Stimulated activated CD4-positive, alpha-beta T cell treated with anti-CD3 and anti-CD28 coated beads, Interleukin-4, amount 100 ng/mL, for 24 hours (primary cell): Measurements from ENCODE around the gene ARHGAP31.

Source experiments
- DNase-seq: peaks from one replicate; pipeline ENCODE4 v3.0.0-alpha.2; 2020

Gene ARHGAP31

DNA sequence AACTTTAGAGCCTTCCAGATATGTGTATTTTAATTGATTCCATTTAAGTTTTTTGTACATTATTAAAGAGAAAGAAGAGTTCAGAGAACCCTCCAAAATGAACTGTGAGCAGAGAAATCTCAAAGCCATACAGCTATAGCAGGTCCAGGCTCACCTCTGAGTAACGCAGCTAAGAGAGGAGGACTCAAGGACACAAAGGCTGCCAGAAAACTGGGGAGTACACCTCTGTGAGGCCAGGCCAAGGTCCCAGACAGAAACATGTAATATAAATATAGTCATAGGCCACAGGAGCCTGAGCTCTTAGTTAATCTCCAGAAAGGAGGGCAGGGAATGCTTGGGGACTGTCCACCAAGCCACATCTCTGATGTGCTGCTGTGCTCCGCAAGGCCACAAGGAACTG, 102.7 kb downstream of the ARHGAP31 start:
- DNase-seq, result no peak

DNA sequence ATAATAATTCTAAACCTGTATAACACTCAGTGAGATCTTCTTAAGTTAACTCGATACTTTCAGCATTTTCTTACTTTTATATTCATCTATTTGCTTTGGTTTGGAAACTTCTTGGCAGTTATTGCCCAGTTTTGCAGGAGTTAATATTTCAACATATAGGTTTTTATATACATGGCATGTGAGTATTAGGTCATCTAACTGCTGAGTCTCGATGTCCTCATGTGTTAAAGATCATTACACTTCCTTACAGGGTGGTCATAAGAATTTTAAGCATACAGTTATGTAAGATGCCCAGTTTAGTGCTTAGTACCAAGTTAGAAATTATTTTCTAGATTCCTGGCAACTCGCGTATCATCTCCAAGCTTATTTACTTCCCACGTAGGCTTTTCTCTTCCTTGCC, 106.3 kb downstream of the ARHGAP31 start:
- DNase-seq, result no peak

DNA sequence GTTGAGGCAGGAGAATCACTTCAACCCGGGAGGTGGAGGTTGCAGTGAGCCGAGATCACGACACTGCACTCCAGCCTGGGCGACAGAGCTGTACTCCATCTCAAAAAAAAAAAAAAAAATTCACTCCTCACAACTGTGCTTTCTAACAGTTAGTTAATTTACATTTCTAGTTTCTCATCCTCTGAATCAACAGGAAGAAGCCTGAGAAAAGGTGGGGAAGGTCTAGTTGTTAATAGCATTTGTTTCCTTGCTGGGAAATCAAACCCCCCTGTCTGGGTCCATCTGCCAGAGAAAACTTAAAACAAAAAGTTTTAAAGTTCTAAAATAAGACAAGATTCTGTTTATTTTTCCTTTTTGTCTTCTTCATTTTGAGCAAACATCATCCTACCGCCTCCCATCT, 106.9 kb downstream of the ARHGAP31 start:
- DNase-seq, result no peak

DNA sequence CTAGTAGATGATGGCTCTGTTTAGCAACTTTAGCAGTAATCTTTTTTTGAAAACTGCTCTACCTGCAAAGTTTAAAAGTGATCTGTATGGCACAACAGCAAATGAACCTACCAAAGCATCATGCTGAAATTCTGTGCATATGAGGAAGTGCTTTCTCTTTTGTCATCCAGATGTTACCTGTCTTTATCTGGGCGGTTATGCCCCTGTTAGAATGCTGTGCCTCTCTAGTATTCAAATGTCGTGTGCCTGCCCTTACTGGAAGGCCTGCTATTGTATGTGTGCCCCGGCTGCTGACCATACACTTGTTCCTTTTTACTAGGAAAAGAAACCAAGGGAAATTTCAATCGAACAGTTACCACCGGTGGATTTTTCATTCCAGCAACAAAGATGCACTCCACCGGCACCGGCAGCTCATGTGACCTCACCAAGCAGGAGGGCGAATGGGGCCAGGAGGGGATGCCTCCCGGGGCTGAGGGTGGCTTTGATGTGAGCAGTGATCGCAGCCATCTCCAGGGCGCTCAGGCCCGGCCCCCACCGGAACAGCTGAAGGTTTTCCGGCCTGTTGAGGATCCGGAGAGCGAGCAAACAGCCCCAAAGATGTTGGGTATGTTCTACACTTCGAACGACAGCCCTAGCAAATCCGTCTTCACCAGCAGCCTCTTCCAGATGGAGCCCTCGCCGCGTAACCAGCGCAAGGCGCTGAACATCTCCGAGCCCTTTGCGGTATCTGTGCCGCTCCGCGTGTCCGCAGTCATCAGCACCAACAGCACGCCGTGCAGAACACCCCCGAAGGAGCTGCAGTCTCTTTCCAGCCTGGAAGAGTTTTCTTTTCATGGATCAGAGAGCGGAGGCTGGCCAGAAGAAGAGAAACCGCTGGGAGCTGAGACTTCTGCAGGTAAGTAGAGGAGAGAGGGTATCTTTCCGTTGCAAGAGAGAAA, 107.6 kb downstream of the ARHGAP31 start:
- DNase-seq, result no peak

DNA sequence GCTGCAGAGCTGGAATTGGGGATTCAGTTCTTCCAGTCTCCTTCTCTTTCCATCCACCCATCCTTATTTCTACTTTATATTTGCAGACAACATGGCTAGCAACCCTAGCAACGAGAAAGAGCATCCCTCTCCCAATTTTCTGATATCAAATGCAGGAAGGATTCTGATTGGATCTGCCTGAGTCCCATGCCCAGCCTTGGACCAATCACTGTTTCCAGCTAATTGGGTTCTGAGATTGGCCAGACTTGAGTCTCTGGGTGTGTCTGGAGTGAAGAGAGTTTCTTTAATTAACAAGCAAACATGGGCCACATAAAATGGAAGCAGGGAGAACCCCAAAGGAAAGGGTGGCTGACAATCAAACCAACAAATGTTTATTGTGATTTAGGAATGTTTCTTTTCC, 108.6 kb downstream of the ARHGAP31 start:
- no peak for DNase-seq

DNA sequence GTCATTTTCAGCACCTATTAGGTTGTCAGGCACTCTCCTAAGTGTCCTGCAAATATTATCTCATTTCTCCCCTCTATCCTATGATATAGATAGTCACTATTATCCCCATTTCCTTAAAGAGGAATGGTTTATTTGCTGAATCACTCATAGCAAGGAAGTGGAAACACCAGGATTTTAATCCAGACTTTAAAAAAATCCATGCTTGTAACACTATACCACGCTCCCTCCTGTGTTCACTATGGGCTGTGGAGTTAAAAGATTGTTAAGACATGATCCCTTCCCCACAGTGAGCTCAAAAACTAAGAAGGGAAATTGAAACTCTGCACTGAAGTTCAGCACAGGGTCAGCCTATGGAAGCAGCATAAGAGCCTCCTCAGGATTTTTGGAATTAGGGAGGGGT, 109.0 kb downstream of the ARHGAP31 start:
- DNase-seq, result no peak

DNA sequence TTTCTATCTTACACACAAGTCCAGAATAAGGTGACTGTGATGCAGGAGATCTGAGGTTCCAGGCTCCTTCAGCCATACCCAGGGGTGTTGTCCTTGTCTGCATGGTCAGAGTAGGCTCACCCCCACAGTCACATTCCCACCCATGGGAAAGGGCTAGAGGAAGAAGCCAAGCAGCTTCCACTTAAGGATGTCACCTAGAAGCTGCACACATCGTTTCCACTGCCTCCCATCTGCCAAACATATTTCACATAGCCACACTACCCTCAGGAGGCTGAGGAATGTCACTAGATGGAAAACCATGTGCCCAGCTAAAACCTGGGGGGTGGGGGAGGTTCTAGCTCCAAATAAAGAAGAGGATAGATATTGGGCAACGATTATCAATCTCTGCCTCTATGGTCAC, 111.1 kb downstream of the ARHGAP31 start:
- no peak for DNase-seq

DNA sequence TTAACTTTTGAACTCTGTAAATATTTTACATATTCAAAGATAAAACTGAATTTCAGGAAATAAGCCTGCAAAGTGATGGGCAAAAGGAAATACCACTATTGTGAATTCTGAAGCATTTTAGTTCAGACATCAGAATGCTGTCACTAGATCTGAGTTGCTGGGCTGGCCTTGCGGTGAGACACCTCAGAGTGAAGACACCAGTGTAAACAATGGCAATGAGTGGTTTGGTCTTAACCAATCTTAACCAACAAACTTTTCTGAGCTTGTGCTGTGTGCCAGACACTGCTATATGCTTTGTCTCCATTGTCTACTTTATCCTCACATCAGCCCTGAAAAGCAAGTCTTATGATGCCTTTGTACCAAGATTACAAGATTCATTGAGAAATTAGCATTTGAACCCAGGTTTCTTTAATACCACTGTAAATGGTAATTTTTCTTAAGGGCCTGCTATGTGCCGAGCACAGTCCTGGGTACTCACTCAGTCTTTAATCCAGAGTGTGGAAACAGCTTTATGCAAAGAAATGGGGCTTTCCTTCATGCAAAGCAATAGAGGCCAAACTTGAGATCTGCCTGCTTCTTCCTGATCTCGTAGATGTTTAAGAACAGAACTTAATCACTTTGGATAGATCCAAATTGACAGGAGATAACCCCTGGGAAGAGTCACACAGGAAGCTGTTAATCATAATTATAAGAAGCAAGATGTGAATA, 114.2 kb downstream of the ARHGAP31 start:
- no peak for DNase-seq

DNA sequence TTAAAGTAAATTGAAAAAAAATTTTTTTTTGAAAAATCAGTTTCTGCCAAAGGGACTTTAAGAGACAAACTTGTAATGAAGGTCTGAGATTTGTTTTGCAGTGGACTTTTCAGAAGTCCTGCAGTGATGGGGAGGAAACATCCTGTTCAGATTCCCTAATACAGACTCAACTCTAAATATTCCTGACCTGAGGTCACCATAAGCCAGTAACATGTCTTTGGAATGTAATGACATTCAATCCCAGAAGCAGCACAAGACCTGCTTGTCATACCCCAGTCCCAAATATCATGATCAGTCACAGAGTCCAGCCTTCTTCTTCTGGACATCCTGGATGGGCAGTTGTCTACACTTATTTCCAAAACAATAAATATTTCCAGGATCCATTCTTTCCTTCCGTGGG, 115.7 kb downstream of the ARHGAP31 start:
- no peak for DNase-seq

DNA sequence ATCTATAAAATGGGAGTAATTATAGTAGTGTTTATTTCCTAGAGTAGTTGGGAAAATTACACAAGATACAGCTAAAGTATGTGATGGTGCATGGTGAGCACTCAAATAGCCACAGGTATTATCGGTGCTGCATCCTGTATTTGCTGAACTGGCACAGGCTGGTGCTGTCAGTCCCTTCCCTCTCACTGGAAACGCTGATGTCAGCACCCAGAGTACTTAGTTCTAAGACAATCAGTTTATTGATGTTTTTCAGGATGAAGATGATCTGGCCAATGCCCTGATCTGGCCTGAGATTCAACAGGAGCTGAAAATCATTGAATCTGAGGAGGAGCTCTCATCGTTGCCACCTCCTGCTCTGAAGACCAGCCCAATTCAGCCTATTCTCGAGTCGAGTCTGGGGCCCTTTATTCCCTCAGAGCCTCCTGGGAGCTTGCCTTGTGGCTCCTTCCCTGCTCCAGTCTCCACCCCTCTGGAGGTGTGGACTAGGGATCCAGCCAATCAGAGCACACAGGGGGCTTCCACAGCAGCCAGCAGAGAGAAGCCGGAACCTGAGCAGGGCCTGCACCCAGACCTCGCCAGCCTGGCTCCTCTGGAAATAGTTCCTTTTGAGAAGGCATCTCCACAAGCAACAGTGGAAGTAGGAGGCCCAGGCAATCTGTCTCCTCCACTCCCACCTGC, 119.6 kb downstream of the ARHGAP31 start:
- no peak for DNase-seq

DNA sequence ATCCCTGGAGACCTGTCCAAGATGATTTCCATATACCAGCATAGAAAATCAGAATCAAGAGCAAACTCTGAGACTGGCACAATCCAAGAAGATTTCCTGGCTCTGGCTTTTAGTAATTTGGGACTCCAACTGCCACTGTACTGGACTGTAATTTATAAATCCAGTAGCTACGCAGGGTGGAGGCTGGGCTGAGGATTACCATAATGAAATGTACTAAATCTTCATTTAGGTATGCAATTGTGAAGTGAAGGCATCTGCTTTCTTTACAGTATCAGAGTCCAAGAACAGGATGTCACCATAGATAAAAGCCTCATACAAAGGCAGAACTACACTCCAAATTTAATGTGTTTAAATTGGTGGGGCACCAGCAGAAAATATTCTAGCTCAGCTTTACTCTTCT, 122.7 kb downstream of the ARHGAP31 start:
- no peak for DNase-seq

DNA sequence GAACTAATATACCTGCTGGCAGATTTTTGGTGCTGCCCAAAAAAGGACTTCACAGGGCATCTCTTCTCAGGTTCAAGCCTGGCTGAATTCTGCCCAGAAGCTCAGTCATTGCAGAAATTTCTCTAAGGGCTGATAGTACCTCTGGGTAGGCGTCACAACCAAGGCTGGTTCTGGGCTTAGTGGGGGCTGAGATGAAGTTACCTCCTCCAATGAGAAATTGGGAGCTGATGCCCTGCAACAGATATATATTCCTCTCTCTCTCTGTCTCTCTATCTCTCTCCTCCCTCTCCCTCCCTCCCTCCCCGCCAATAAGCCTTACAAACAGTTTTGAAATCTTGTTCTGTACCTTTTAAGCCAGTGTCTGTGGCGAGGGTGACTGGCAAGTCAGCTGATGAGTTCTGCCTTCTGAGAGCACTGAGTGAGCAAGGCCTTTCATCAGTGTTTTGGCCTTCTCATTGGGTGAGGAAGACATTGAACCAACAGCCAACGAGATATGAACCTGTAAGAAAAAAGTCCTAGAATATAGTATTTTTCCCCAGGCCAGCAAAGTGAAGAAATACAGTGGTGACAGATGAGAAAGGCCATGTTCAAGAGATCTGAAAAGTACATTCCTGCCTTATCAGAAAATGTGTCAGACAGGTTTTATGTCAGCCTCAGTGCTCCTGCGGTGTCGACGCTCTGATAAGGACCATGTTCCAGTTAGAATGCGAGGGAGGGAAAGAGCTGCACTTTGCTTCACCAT, 123.8 kb downstream of the ARHGAP31 start:
- DNase-seq, result no peak

DNA sequence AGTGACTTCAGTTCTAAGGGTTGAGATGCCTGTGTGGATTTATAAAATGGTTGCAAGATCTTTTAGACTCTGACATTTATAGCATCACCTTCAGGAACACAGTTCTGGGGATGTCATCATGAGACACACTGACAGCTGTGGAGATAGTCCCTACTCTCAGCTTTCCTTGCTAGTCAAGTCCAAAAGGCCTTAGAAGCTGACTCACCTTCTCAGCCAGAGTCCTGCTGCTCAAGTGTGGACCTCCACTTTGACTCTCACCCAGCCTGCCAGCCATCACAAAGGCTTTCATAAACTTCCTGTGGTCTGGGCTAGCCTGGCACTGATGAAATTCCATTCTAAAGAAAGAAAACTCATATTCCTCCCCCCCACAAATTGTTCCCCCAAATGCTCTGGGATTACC, 124.5 kb downstream of the ARHGAP31 start:
- no peak for DNase-seq

DNA sequence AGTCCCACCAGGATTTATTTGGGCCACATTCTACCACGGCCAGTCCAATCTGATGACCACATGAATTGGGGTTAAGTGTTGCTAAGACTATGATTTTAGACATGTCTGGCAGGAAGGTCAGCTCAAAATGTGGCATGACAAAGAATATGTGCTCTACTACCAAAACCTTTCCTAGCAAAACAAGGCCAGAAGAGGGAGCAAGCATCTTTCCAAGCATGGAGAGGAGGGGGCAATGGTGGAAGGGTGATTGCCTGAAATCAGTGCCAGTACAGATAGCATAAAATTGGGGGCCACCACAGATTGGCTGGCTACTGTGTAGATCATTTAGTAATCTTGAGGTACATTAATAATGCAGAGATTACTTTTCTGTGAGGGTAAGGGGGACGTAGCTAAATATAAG, 126.0 kb downstream of the ARHGAP31 start:
- DNase-seq, result no peak

DNA sequence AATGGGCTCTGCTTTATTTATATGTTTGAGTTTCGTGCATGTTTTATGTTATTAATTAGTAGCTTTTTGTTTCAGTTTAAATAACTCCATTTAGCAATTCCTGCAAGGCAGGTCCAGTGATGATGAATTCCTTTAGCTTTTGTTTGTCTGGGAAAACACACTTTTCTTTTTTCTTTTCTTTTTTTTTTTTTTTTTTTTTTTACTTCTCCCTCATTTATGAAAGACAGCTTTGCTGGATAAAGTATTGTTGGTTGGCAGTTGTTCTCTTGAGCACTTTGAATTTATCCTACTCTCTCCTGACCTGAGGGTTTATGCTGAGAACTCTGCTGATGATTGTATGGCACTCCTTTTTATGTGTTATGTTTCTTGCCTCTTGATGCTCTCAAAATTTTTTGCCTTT, 133.5 kb downstream of the ARHGAP31 start:
- no peak for DNase-seq

DNA sequence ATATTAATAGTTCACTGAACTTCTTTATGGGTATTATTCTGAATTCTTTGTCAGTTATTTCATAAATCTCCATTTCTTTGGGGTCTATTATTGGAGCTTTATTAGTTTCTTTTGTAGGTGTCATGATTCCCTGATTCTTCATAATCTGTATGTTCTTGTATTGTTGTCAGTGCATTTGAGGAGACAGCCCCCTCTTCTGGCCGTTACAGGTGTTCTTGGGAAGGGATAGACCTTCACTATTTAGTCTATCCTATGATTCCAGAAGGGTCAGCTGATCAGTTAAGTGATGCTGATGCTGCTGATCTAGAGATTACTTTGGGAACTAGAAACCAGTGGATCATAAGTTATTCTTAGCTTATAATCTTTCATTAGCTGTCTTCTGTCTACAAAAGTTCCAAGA, 134.4 kb downstream of the ARHGAP31 start:
- no peak for DNase-seq

DNA sequence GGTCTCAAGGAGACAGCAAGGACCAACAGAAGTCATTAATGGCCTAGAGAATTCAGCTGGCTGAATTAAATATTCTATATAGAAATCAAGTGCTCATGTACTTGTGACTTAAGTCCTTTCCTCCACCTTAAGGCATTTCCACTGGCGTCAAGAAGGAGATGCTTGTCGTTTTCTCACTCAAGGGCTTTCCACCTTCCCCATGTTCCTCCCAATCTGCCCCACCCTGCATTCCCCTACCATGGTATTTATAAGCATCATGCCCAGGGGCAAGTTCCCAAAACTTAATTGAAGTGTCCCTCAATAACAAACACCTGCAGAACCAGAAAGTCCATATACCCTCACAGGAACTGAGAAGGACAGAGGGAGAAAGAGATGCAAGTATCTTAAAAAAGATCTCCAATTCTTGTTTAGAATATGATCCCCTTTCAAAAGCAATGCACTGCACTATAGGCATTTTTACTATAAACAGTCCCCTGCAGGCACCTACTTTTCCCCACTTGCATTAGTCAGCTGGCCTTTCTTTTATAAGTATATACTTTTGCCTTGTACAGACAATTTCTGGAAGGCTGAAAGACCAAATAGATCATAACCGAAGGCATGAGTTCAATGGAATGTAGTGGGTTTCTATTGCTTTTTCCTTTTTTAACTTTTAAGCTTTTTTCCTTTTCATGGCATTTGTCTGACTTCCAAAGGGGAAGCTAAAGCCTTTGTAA, 139.6 kb downstream of the ARHGAP31 start:
- DNase-seq, result no peak

DNA sequence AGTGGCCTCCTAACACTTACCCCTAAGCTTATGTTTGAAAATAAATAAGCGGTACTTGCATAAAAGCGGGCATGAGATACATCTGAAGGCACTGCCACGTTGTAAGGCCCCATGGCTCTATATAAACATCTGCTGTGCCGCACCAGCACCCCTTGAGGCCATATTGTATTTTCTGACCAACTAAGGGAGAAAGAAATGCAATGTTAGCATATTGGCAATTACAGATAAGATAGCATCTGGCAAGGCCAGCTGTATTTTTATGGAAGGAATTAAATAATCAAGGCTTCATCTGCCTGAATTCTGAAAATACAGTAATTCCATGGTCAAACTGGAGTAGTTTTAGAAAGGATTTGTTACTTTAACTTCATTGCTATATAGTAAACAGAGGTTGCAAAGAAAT, 140.5 kb downstream of the ARHGAP31 start:
- DNase-seq, result no peak

DNA sequence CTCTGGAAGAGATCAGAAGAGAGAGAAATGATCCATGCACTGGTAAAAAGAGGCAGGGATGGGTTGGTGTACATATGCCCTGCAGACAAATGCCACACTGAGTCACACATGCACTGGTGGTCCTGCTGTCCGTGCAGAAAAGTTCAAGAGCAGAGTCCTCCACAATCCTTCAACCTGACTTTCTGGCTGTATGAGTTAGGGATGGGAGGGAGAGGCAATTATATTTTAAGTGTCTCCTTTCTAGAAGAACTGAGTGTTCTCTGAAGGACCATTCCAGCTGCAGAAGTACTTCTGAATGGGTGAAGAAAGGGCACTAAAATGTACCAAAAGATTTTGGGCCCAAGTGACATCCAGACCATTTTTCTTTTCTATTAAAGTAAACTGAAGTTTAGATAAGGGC, 142.8 kb downstream of the ARHGAP31 start:
- DNase-seq, result no peak

DNA sequence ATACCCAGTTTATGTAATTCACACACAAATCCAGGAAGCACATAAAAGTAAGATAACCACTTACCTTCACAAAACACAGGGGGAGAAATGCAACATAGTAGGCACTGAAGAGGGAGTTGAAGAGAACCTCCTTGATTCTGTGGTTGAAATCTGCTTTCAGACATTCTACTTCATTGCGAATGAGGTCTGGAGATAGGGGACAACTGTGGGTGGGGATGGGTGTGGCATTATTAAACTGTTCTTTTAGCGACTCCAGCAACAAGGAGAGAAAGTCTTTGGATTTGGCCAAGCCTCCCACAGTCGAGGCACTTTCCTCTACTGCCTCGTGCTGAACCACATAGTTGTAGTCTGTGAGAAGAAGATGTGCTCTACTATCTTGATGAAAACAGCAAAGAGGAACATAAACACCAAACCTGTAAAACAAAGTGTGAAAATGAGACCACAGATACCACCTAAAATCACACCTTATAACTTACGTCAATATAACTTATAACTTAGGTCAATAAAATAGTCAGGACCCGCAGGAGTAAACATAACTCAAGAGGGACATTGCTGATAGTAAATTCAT, 143.6 kb downstream of the ARHGAP31 start:
- no peak for DNase-seq

DNA sequence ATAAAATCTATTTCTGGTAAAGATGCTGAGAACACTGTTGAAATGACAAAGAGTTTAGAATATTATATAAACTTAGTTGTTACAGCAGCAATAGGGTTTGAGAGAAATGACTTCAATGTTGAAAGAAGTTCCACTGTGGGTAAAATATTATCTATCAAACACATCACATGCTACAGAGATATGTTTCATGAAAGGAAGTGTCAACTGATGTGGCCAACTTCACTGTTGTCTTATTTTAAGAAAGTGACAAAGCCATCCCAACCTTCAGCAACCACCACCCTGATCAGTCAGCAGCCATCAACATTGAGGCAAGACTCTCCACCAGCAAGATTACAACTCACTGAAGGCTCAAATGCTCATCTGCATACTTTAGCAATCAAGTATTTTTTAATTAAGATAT, 149.0 kb downstream of the ARHGAP31 start:
- no peak for DNase-seq

DNA sequence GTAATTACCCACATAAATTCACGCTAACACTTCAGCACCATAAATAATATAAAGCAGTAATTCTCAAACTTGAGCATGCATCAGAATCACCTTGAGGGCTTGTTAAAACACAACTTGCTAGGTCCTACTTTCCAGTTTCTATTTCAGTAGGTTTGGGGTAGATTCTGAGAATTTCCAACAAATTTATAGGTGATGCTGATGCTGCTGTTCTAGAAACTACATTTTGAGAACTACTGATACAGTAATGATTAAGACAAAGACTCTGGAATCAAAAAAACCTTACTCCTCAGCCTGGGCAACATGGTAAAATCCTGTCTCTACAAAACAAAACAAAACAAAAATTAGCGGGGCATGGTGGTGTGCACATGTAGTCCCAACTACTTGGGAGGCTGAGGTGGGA, 150.4 kb downstream of the ARHGAP31 start:
- DNase-seq, result no peak
